ENCODE measurements around the gene FOXL3. TPM values are rescaled to one million over a fixed set of nuclear protein-coding genes. Genes with fewer than 3 reads are reported as not detected.
A peak's percentile ranks its signal among the peaks of the same experiment; 100 is the strongest.
"Not testable (repeated sequence)": the region's sequence is repeated elsewhere in the genome, so short reads cannot be mapped to it uniquely, and the experiment has no call there.

Gene FOXL3
- total RNA-seq, 1 experiment from 2014 or later: not detected

DNA sequence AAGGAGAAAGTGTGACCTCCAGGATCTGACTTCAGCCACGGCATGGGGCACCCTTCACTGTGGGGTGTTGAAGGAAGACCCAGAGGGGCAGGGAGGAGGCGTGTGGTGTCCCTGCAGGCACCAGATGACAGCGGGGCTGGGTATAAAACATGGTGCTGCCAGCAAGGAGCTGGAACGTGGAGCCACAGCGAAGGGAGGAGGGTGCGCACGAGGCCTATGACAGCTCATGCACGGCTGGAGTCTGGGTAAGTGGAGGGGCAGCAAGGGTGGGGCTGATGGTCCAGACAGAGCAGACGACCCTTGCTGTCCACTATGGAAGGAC lies 27.8 kb upstream of the FOXL3 start:
- H3K4me1 Mint-ChIP-seq (ENCODE audit: low read depth, unreplicated experiment): peaks cover 23% of the 10 kb centered on the region
- BruUV-seq (replicated peaks): no TSS peak
- no peak overlapping the region for H3K4me3 Mint-ChIP-seq (ENCODE audit: low read depth, unreplicated experiment)
- peaks cover 46% of the 10 kb centered on the region for H3K27me3 Mint-ChIP-seq (ENCODE audit: unreplicated experiment)
- TF ChIP-seq, protein P1, sequence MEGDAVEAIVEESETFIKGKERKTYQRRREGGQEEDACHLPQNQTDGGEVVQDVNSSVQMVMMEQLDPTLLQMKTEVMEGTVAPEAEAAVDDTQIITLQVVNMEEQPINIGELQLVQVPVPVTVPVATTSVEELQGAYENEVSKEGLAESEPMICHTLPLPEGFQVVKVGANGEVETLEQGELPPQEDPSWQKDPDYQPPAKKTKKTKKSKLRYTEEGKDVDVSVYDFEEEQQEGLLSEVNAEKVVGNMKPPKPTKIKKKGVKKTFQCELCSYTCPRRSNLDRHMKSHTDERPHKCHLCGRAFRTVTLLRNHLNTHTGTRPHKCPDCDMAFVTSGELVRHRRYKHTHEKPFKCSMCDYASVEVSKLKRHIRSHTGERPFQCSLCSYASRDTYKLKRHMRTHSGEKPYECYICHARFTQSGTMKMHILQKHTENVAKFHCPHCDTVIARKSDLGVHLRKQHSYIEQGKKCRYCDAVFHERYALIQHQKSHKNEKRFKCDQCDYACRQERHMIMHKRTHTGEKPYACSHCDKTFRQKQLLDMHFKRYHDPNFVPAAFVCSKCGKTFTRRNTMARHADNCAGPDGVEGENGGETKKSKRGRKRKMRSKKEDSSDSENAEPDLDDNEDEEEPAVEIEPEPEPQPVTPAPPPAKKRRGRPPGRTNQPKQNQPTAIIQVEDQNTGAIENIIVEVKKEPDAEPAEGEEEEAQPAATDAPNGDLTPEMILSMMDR (IDR thresholded peaks at IDR 0.05; ENCODE audit: unreplicated experiment): no peak
- CTCF ChIA-PET: no interaction called here
- DNase-seq: no peak
- H3K27ac Mint-ChIP-seq (ENCODE audit: unreplicated experiment): peak overlapping the region; percentile 76
- peaks cover 19% of the 10 kb centered on the region for H3K9me3 Mint-ChIP-seq (ENCODE audit: low read depth, unreplicated experiment)
- peaks cover 23% of the 10 kb centered on the region for H3K36me3 Mint-ChIP-seq (ENCODE audit: insufficient read depth, unreplicated experiment)
- intact Hi-C loops (cut with micrococcal nuclease; ENCODE audit: unreplicated experiment): no loop called here

DNA sequence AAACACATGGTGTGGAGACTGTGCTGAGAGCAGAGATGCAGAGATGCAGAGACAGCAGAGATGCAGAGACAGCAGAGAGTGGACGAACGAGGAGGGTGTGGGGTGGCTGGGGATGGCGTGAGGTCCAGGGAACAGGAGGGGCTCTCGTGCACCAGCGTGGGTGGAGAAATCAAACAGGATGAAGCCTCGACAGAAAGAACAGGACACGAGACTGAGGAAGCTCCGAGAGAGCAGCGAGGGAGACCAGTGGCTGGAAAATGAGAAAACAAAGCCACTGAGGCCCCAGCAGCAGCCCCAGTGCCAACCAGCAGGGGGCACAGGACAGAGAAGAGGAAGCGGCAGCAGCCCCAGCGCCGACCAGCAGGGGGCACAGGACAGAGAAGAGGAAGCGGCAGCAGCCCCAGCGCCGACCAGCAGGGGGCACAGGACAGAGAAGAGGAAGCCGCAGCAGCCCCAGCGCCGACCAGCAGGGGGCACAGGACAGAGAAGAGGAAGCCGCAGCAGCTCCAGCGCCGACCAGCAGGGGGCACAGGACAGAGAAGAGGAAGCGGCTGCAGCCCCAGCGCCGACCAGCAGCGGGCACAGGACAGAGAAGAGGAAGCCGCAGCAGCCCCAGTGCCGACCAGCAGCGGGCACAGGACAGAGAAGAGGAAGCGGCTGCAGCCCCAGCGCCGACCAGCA lies 27.2 kb upstream of the FOXL3 start:
- intact Hi-C loops (cut with micrococcal nuclease; ENCODE audit: unreplicated experiment); CTCF ChIA-PET; H3K4me3 Mint-ChIP-seq (ENCODE audit: low read depth, unreplicated experiment); BruUV-seq (replicated peaks): not testable (repeated sequence)
- DNase-seq: peak; percentile 36
- TF ChIP-seq, protein P1 (IDR thresholded peaks at IDR 0.05; ENCODE audit: unreplicated experiment): peak; percentile 16
- Mint-ChIP-seq H3K9me3 (ENCODE audit: low read depth, unreplicated experiment) (peaks cover 19% of the 10 kb centered on the region), H3K36me3 (ENCODE audit: insufficient read depth, unreplicated experiment) (peaks cover 21% of the 10 kb centered on the region), H3K4me1 (ENCODE audit: low read depth, unreplicated experiment) (peaks cover 23% of the 10 kb centered on the region), H3K27me3 (ENCODE audit: unreplicated experiment) (peaks cover 52% of the 10 kb centered on the region), H3K27ac (ENCODE audit: unreplicated experiment) (peak overlapping the region; percentile 76)

DNA sequence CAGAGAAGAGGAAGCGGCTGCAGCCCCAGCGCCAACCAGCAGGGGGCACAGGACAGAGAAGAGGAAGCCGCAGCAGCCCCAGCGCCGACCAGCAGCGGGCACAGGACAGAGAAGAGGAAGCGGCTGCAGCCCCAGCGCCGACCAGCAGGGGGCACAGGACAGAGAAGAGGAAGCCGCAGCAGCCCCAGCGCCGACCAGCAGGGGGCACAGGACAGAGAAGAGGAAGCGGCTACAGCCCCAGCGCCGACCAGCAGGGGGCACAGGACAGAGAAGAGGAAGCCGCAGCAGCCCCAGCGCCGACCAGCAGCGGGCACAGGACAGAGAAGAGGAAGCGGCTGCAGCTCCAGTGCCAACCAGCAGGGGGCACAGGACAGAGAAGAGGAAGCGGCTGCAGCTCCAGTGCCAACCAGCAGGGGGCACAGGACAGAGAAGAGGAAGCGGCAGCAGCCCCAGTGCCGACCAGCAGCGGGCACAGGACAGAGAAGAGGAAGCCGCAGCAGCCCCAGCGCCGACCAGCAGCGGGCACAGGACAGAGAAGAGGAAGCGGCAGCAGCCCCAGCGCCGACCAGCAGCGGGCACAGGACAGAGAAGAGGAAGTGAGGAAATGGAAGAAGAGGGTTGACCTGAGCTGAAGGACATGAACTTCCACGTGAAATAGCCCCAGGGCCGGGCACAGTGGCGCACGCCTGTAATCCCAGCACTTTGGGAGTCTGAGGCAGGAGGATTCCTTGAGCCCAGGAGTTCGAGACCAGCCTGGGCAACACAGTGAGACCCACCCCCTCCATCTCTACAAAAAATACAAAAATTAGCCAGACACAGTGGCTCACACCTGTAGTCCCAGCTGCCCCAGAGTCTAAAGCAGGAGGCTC lies 26.3 kb upstream of the FOXL3 start:
- BruUV-seq (replicated peaks); intact Hi-C loops (cut with micrococcal nuclease; ENCODE audit: unreplicated experiment); DNase-seq: not testable (repeated sequence)
- Mint-ChIP-seq H3K36me3 (ENCODE audit: insufficient read depth, unreplicated experiment) (peaks cover 13% of the 10 kb centered on the region), H3K9me3 (ENCODE audit: low read depth, unreplicated experiment) (peaks cover 19% of the 10 kb centered on the region), H3K27me3 (ENCODE audit: unreplicated experiment) (peaks cover 61% of the 10 kb centered on the region), H3K4me1 (ENCODE audit: low read depth, unreplicated experiment) (peaks cover 23% of the 10 kb centered on the region), H3K27ac (ENCODE audit: unreplicated experiment) (peak overlapping the region; percentile 10), H3K4me3 (ENCODE audit: low read depth, unreplicated experiment) (peak overlapping the region; percentile 36)
- CTCF ChIA-PET: interaction anchor here (0.5 to 1.3 kb wide), 6 partner anchors 12 to 240 kb away, joined by 3 to 6 read pairs (median 3); no protein-coding TSS in a partner anchor
- TF ChIP-seq, protein P1 (IDR thresholded peaks at IDR 0.05; ENCODE audit: unreplicated experiment): peak; percentile 85

DNA sequence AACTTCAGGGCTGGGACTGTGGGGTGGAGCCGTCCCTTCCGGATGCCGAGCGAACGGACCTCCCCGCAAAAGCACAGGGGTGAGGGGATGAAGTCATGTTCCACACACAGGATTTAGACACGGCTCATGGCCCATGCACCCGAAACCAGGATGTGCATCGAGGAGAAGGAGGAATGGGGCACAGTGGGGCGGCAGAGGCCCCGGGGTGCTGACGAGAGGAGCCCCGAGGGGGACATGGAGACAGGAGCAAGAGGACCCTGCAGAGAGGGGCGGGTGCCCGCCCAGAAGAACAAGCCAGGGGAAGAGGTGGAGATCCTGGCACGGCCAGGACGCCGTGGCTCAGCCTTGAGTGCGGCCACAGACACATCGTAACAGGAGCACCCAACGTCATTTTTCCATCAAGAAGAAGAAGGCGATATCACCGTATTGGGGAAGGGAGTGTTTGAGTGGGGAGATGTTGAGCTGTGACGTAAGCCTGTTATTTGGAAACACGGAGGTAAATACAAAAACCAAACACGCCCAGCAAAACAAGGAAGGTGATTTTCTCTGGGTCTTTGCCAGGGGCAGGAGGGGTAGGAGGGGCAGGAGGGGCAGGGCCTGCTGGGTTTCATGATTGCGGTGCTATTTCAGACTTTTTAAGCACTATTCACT lies 25.3 kb upstream of the FOXL3 start:
- peaks cover 12% of the 10 kb centered on the region for H3K36me3 Mint-ChIP-seq (ENCODE audit: insufficient read depth, unreplicated experiment)
- peak overlapping the region; percentile 36 for H3K4me3 Mint-ChIP-seq (ENCODE audit: low read depth, unreplicated experiment)
- no TSS peak for BruUV-seq (replicated peaks)
- CTCF ChIA-PET: interaction anchor here (0.5 to 3.6 kb wide), 6 partner anchors 11 to 239 kb away, joined by 3 to 14 read pairs (median 4); no protein-coding TSS in a partner anchor
- TF ChIP-seq, protein P1 (IDR thresholded peaks at IDR 0.05; ENCODE audit: unreplicated experiment): no peak
- intact Hi-C loops (cut with micrococcal nuclease; ENCODE audit: unreplicated experiment): no loop called here
- H3K4me1 Mint-ChIP-seq (ENCODE audit: low read depth, unreplicated experiment): peaks cover 23% of the 10 kb centered on the region
- DNase-seq: peak; percentile 63
- H3K9me3 Mint-ChIP-seq (ENCODE audit: low read depth, unreplicated experiment): peaks cover 14% of the 10 kb centered on the region
- H3K27me3 Mint-ChIP-seq (ENCODE audit: unreplicated experiment): peaks cover 71% of the 10 kb centered on the region
- H3K27ac Mint-ChIP-seq (ENCODE audit: unreplicated experiment): peak overlapping the region; percentile 10

Data from Calu3 (cell line).